Activated CD8-positive, alpha-beta memory T cell treated with anti-CD3 and anti-CD28 coated beads, Interleukin-2, amount 50 U/mL, for 48 hours (primary cell): ENCODE results near the gene AUH.
"Not testable (repeated sequence)": the region's sequence is repeated elsewhere in the genome, so short reads cannot be mapped to it uniquely, and the experiment has no call there.

ENCODE experiments used
- DNase-seq: peaks from one replicate; pipeline ENCODE4 v3.0.0-alpha.2; 2020

Gene AUH

GRCh38 chr9:91361291-91362050 lies at the start of gene AUH:
AUH (minus strand) TSS chr9:91361918; CDS start chr9:91361889, 29 bp downstream.
- DNase-seq: peak; percentile 94

- no peak for DNase-seq
Measured at GRCh38 chr9:91411096-91411771, 49.5 kb upstream of the AUH start.

DNA sequence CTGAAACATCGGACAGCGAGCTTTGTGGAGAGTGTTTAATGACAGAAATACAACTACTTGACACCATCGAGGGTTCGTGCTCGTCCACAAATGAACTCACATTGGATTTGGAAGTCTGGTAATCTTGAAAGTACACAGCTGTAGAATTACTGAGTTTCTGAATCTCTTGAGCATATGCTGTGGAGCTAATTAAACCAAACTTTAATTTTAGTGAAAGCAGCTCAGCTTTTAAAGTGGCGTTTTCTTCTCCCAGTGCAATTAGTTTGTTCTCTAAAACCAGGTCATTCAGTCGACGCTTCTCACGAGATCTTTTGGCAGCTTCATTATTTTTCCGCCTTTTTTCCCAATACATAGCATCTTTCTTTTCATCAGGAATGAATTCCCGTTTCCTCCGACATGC lies 48.4 kb upstream of the AUH start:
- no peak for DNase-seq

DNA sequence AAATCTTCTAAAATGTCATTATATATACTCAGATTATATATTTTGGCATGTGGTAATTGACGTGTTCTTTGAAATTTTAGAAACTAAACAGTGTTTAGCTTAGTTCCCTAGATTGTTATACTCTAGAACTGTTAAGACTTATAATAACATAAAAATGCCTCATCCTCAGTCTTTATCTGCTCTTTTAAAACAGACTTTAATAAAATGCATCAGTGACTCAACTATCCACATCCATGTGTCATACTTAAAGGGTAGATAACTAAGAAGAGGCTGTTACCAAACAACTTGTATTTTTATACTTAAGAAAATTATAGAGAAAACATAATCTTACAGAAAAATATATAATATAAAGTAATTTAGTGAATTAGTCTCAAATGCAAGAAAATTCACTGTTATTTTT lies 46.8 kb upstream of the AUH start:
- DNase-seq: no peak

- DNase-seq: no peak
Measured at GRCh38 chr9:91407580-91408318, 46.0 kb upstream of the AUH start.

GRCh38 chr9:91405343-91406077 lies 43.8 kb upstream of the AUH start:
- no peak for DNase-seq

- DNase-seq: no peak
Measured at GRCh38 chr9:91403665-91404543, 42.2 kb upstream of the AUH start.

DNA sequence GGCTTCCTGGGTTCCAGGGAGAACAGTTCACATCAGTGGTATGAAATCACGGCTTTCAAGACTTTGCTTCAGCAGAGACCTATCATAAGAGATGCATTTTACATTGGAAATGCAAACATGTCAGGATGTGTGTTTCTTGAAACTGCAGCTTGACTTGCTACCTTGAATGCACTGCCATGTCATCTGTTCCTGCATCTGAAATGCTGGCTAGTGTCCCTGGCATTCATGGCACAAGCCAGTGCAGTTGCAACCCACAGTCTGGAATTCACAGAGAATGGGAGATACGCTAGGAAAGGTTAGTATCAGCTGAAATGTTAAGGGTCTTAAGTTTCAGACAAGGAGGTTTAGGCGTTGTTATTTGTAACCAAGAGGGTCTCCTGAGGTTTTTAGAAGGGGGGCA lies 37.2 kb upstream of the AUH start:
- DNase-seq: no peak

DNA sequence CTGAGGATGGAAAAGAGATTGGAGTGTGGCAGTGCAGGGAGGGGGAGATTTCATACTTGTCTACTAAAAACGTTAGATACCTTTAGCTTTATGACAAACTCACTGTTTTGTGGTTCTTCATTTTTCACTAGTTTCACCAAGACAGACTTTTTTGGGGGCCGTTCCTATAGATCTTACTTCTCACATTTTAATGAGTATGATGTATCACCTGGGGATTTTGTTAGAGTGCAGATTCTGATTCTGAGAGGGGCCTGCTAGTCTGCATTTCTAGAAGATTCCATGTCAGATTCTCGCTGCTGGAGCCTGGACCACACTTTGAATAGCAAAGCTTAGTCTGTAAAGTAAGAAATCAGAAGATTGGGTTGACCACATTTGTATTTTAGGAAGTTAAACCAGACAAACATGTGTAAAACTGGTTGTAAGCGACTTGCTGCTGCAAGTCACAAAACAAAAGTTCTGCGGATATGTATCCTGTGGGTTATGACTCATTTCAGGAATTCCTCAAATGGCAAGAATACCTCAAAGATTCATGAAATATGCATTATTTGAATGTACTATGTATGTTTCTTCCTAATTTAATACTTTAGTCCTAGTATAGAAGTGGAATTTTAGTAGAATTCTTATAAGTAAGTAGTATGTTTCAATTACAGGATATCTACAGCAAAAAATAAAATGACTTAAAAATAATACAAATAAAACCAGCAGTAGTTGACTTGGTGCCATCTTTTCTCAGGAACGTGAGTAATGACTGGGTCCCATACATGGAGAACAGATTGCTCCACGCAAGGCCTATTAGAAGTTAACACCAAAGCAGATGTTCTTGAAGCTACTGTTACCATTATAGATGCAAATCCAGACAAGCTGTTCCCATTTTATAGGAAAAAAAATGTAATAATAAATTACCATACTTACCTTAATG lies 34.1 kb upstream of the AUH start:
- DNase-seq: no peak

- no peak for DNase-seq
Measured at GRCh38 chr9:91395106-91395552, 33.4 kb upstream of the AUH start.

DNA sequence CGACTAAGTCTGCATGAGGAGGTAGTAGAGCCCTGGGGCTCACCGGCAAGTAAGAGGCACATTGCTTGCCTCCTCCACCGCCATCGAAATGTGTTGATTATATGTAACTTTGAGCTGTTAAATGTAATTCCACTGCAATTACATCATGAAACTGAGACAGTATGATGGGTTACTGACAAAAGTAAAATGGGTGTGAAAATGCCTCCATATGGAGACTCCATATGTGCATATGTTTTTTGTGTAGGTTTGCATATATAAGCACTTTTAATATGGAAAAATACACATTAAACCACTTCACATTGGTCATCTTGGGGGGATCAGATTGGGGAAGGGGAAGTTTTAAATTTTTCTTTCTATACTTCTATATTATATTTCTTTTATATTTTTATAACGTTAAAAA lies 32.1 kb upstream of the AUH start:
- no peak for DNase-seq

DNA sequence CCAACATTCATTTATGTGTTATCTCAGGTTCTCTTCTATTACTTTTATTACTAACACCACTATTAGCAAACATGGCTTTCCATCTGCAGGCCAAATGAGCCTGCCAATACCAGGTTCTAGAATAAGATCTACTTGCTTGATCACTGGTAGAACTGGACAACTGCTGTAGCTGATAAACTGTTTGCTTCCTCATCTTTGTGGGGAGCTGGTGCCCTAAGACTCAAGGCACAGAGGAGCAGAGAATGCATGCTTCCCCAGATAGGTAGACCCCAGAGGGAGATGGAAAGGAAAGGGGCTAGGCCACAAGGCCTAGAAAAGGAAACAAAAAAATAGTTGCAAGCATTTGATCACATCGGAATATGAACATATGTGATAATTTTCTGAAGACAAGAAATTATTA lies 30.7 kb upstream of the AUH start:
- no peak for DNase-seq

DNA sequence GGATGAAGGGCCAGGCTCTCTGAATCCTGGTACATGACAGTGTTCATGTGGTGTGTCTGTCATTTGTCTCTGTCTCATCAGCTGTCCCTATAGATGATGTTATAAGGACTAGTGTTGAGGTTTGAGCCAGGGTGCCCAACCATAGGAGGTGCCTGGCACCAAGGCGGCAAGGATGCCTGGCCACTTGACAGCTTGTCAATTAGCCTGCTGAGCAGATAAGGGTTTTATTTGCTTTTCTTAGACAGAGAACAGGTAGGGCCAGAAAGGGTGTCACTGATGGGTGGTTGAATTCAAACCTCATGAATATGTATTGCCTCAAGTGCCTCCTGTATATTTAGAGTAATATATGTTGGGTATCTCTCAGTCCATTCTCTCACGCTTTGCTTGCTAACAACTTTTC lies 30.1 kb upstream of the AUH start:
- DNase-seq: no peak

DNA sequence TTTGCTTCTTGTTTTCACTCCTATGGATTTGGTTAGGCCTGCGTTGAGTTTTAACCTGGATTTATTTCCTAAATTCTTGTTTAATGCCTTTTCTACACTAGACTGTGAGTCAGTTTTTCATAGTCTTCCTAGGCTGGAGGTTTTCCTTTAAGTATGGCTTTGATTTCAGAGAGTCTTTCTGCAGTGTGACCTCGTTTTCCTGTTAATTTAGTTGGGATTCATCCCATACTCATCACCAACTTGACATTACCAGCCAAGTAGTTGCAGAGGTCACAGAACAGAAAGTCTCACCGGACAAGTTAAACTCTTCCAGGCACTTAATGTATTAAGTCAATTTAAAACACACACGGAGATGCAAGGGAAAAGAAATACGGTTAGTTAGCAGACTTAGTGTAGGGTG lies 29.7 kb upstream of the AUH start:
- DNase-seq: no peak

DNA sequence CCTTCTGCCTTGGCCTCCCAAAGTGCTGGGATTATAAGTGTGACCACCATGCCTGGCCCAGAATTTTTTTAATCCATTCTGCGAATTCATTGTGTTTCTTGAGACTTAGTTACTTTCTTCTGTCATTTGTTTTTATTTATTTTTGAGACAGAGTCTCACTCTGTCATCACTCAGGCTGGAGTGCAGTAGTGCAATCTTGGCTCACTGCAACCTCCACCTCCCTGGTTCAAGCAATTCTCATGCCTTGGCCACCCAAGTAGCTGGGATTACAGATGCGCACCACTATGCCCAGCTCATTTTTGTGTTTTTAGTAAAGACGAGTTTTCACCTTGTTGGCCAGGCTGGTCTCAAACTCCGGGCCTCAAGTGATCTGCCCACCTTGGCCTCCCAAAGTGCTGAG lies 28.0 kb upstream of the AUH start:
- DNase-seq: not testable (repeated sequence)

DNA sequence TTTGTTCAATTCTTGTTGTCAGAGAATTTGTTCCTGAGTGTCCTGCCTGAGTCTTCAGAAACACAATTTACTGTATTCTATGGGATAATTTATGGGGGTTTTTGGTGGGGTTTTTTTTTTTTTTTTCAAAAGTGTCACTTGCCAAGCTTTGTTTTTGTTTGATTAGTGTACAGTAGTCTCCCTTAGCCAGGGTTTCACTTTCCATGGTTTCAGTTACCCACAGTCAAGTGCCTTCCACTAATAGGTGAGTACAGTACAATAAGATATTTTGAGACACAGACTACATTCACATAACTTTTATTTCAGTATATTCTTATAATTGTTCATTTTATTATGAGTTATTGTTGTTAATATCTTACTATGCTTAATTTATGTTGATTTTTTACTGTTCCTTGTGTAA lies 25.0 kb upstream of the AUH start:
- no peak for DNase-seq

- no peak for DNase-seq
Measured at GRCh38 chr9:91384954-91385353, 23.2 kb upstream of the AUH start.

- DNase-seq: no peak
Measured at GRCh38 chr9:91383577-91383976, 21.9 kb upstream of the AUH start.

DNA sequence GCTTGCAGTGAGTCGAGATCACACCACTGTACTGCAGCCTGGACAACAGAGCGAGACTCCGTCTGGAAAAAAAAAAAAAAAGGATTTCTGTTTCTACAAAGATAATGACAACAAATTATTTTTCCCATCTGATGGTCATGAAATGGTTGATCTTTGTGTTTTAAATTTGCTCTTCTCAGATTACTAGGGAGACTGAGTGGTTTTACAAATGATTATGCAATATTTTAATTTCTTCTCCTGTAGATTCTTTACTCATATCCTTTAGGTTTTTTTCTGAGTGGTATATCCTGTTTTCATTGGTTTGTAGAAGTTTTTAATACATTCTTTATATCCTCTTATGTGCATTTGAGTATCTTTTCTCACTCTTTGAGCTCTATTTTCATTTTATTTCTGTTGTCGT lies 20.6 kb upstream of the AUH start:
- DNase-seq: no peak

DNA sequence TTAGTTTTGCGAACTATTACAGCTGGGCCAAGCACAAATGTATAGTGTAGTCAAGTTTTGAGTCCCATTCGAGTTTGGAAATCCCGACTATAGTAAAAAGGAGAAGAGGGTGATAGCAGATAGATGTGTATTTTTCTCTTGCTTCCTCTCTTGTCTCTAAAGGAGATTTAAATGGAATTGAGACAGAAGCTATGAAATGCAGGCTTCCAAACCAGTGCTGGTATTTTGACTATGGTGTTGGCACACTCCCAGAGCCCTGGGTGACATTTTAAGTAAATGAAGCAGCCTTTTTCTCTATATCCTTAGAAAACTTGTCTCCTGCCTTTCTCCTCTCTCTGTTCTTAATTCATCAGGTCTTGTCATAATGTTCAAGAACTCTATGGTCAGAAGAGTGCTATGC lies 17.7 kb upstream of the AUH start:
- no peak for DNase-seq

DNA sequence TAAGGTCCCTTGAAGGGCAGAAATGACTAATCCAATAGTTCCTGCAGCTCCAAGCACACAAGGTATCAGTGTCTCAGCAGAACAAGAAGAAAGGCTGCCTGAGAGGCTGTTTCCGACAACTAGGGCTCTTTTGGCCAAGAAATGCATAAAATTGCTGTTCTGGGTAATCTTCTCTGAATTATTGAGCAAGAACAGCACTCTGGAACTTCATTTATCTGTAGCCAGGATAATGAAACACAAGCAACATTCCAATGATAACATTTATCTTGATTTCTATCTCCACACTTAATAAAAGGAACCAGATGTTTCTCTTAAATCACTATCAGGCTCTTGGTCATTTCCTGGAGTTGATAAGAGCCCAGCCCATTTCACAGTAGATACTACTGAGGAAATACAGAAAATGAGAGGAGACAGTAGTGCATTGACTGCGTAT lies 17.0 kb upstream of the AUH start:
- DNase-seq: no peak
